Suprapubic skin (tissue), 4 donors: ENCODE measurements around the gene SLC17A2. TPM values are rescaled to one million over a fixed set of nuclear protein-coding genes. Genes with fewer than 3 reads are reported as not detected.
A peak's percentile ranks its signal among the peaks of the same experiment; 100 is the strongest.

ENCODE experiments used
- DNase-seq, 2 donors: peaks; one replicate each; pipeline ENCODE4 v3.0.0-alpha.2; 2019; ENCODE audit warnings: low spot score in 2 of 2
- H3K27ac ChIP-seq: fragments of 200-600 bp; sonication (generic); one replicate; pipeline ENCODE4 v1.5.1; 2019
- H3K27me3 ChIP-seq: fragments of 200-600 bp; sonication (generic); one replicate; pipeline ENCODE4 v1.5.1; 2019
- H3K36me3 ChIP-seq: fragments of 200-600 bp; sonication (generic); one replicate; pipeline ENCODE4 v1.5.1; 2019
- H3K4me1 ChIP-seq: fragments of 200-600 bp; sonication (generic); one replicate; pipeline ENCODE4 v1.5.1; 2019
- H3K4me3 ChIP-seq: fragments of 200-600 bp; sonication (generic); one replicate; pipeline ENCODE4 v1.5.1; 2019; ENCODE audit warnings: mild to moderate bottlenecking
- H3K9me3 ChIP-seq: fragments of 200-600 bp; sonication (generic); one replicate; pipeline ENCODE4 v1.5.1; 2019
- EP300 ChIP-seq: sonication (generic); formaldehyde crosslinking; IDR thresholded peaks from one replicate; pipeline ENCODE4 v1.6.1; 2017; ENCODE audit warnings: antibody characterized with exemption
- POLR2A ChIP-seq, 2 donors: fragments of 450-650 bp; IDR thresholded peaks; one replicate each; pipeline ENCODE4 v1.6.1; 2017; ENCODE audit warnings: antibody characterized with exemption in 2 of 2, mild to moderate bottlenecking in 2 of 2, moderate library complexity in 2 of 2
- POLR2AphosphoS5 ChIP-seq, 3 donors: sonication (generic); formaldehyde crosslinking; IDR thresholded peaks; one replicate each; pipeline ENCODE4 v1.6.1; 2017; ENCODE audit warnings: antibody characterized with exemption in 3 of 3
- WGBS: methylation state at CpG from one replicate; pipeline ENCODE4 v1.1.5; 2018; 5-methylcytosine and 5-hydroxymethylcytosine counted together
- total RNA-seq, 4 donors: library from RNA; depleted of rRNA; stranded (reverse); fragments of >200 nt; gene quantifications; one replicate each; pipeline ENCODE4 v1.1.0, GENCODE V29; 2016
- TF ChIP-seq, protein P1 (sequence below), 2 donors: fragments of 200-600 bp in 1 of 2; fragments of 450-650 bp in 1 of 2; sonication (generic) in 1 of 2; IDR thresholded peaks; one replicate each; pipeline ENCODE4 v1.5.1; 2016 to 2019; ENCODE audit warnings: antibody characterized with exemption in 2 of 2, mild to moderate bottlenecking in 1 of 2, moderate library complexity in 1 of 2

Gene SLC17A2
- total RNA-seq, 4 donors from 2014 or later = not detected

DNA sequence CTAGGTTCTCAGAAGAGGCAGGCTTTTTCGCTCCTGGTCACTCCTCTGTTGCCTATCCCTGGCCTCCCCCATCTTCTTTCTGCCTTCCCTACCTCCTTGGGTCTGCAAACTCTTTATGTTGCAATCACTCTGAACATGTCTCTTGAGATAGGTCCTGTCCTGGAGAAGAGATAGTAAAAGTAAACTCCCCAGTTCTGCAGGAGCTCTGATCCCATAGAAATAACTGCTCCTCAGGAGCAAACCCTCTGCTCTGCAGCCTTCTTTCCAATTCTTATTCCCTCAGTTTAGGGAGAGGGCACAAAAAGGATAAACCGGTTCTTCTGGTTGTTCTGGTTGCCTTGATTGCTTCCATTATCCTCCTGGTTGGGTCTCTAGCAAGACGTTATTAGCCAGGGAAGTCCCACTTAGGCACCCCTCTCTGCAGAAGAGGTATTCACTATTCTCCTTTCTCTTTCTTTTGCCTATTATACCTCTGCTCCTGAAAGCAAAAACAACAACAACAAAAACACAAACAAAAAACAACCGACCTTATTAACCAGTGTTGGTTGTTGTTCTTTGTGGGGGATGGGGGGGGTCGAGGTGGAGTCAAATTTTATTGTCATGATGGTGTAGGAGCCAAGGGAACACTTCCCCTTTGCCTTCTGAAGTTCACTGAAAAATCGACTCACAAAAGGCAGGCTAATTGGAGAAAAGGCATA lies 33.1 kb upstream of the SLC17A2 start:
- DNase-seq = no peak
- peak overlapping the region; percentile 54 for H3K4me3 ChIP-seq
- no peaks in the 10 kb centered on the region for H3K9me3 ChIP-seq
- peak overlapping the region; percentile 93 for H3K27ac ChIP-seq
- no peaks in the 10 kb centered on the region for H3K27me3 ChIP-seq
- TF ChIP-seq POLR2AphosphoS5 (IDR thresholded peaks at IDR 0.05) (no peak), POLR2A (IDR thresholded peaks at IDR 0.05) (no peak)
- H3K36me3 ChIP-seq = peaks cover 24% of the 10 kb centered on the region
- H3K4me1 ChIP-seq = peaks cover 67% of the 10 kb centered on the region
- WGBS = 4% methylated on average over 6 of the region's 6 CpGs

DNA sequence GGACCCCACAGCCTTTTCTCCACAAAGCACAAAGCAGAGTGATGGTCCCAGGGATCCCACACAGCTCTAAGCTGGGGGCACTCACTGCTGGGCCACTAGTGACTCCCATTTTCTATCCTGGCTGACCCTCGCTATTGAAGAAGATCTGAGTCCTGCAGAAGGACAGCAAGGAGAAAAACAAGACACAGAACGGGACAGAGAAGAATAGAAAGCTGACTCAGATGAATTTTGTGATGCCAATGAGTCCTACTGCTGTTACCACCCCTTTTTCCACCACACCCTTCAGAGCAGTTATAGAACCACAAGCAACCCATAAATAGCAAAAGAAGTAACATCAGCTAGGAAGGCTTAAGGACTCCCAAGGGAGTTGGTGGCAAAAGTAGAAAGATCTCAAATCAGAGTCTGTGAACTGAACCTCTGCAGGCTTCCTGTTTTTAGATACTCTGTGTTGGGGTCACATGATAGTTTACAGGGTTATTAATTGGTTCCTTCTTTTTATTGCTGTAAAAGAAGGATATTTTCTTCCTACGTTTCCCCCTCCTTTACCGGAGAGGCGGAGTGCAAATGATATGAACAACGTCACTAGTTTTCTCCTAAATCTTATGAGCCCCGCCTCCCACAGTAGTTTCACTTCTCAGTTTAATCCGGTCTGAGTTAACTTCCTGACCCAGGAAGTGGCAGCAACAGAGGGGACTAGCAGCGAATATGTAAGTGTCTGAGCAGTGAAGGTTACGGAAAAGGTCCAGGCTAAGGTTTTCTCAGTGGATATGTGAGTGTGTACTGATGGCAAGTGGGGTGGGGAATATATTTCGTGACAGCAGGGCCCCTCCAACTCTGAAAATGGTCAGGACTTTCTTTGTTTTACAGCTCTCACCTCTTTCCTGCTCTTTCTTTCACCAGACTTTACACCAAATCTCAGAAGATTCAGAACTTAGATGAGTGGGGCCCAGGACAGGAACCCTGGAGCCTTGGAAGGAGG lies 31.9 kb upstream of the SLC17A2 start, which contains the start of gene TRIM38:
TRIM38 (plus strand) TSS at position 654 of the 979 bp plus-strand sequence. CDS start 3,721 bp downstream, outside the sequence.
- Histone ChIP-seq H3K4me1 (peaks cover 56% of the 10 kb centered on the region), H3K9me3 (no peaks in the 10 kb centered on the region), H3K27me3 (no peaks in the 10 kb centered on the region), H3K4me3 (peak within 1 kb of the TSS; percentile 54), H3K36me3 (peaks cover 15% of the 10 kb centered on the region), H3K27ac (peak within 1 kb of the TSS; percentile 93)
- WGBS = under 1% methylated on average over 11 of the region's 11 CpGs
- TF ChIP-seq POLR2A (IDR thresholded peaks at IDR 0.05) = peak; percentile 47 to 85
- TF ChIP-seq, protein P1, sequence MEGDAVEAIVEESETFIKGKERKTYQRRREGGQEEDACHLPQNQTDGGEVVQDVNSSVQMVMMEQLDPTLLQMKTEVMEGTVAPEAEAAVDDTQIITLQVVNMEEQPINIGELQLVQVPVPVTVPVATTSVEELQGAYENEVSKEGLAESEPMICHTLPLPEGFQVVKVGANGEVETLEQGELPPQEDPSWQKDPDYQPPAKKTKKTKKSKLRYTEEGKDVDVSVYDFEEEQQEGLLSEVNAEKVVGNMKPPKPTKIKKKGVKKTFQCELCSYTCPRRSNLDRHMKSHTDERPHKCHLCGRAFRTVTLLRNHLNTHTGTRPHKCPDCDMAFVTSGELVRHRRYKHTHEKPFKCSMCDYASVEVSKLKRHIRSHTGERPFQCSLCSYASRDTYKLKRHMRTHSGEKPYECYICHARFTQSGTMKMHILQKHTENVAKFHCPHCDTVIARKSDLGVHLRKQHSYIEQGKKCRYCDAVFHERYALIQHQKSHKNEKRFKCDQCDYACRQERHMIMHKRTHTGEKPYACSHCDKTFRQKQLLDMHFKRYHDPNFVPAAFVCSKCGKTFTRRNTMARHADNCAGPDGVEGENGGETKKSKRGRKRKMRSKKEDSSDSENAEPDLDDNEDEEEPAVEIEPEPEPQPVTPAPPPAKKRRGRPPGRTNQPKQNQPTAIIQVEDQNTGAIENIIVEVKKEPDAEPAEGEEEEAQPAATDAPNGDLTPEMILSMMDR (IDR thresholded peaks at IDR 0.05) = no peak
- no peak for TF ChIP-seq EP300
- TF ChIP-seq POLR2AphosphoS5 (IDR thresholded peaks at IDR 0.05) = peak in 2 of 3 donors; percentile 22 to 81
- DNase-seq = peak; percentile 86

DNA sequence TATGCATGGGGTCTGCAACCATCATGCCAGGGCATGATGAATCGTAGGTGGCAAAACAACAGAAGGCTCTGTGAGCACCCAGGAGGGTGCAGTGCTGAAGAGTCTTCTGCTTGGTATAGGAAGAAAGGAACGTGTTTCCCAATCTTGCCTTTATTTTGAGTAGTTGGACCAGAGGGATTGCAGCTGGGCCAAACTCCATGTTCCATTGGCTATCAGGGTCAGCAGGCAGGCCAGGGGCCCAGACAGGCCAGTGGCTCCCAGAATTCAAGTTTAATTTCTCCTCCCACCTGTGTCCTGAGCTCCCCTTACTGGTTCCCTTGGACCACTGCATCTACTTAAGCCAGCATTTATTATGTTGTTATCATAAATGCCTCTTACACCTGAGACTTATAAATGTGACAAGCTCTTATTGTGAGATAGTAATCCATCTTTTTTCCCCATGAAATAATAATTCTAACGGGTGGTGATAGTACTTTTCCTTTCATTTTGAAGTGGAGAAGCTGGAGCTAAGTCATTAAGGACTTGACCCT lies 31.2 kb upstream of the SLC17A2 start:
- Histone ChIP-seq H3K27me3 (no peaks in the 10 kb centered on the region), H3K4me3 (peak overlapping the region; percentile 54), H3K27ac (peak overlapping the region; percentile 93), H3K36me3 (peaks cover 10% of the 10 kb centered on the region), H3K9me3 (no peaks in the 10 kb centered on the region), H3K4me1 (peaks cover 51% of the 10 kb centered on the region)
- WGBS = 67% methylated on average over 3 of the region's 3 CpGs
- DNase-seq = no peak
- TF ChIP-seq POLR2AphosphoS5 (IDR thresholded peaks at IDR 0.05) (no peak), EP300 (no peak), POLR2A (IDR thresholded peaks at IDR 0.05) (no peak)
- TF ChIP-seq, protein P1 (IDR thresholded peaks at IDR 0.05) = no peak

DNA sequence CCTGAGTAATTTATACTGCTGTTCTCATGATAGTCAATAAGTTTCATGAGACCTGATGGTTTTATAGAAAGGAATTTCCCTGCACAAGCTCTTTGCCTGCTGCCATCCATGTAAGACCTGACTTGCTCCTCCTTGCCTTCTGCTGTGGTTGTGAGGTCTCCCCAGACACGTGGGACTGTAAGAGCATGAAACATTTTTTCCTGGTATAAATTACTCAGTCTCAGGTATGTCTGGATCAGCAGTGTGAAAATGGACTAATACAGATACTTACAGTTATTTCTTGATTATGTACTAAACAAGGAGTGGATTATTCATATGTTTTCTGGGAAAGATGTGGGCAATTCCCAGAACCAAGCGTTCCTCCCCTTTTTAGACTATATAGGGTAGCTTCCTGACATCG lies 30.2 kb upstream of the SLC17A2 start:
- H3K36me3 ChIP-seq = peaks cover 6% of the 10 kb centered on the region
- no peak for TF ChIP-seq POLR2A (IDR thresholded peaks at IDR 0.05)
- DNase-seq = no peak
- no peaks in the 10 kb centered on the region for H3K9me3 ChIP-seq
- no peak overlapping the region for H3K27ac ChIP-seq
- 86% methylated on average over 3 of the region's 3 CpGs for WGBS
- peaks cover 41% of the 10 kb centered on the region for H3K4me1 ChIP-seq
- H3K27me3 ChIP-seq = no peaks in the 10 kb centered on the region
- no peak overlapping the region for H3K4me3 ChIP-seq

DNA sequence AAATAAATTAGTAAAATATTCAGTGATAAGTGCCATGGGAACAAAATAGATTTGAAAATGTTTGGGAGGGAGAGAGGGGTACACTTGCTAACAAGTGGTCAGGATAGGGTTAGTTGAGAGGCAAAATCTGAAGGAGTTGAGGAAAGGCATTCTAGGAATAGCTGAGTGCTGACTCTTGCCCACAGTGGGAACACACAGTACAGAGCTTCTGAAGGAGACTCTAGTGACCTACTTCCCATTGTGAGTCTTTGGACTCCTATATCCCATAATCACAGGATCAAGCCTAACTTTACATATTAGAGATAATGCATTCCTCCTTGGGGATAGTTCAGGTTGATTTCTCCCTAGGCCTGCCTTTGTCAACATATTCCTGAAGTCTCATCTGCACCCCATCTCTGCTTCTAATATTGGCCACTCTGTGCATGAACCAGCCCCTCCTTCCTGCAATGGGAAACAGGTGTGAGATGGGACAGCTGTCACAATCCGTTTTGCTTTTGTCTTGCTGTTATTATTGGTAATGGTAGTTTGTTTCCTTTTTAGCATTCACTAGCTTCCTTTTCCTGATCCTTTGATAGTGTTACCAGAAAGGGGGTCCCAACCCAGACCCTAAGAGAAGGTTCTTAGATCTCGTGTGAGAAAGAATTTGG lies 29.5 kb upstream of the SLC17A2 start:
- whole genome bisulfite sequencing = 59% methylated on average over 2 of the region's 2 CpGs
- peaks cover 34% of the 10 kb centered on the region for H3K4me1 ChIP-seq
- H3K9me3 ChIP-seq = no peaks in the 10 kb centered on the region
- peaks cover 2% of the 10 kb centered on the region for H3K36me3 ChIP-seq
- H3K27ac ChIP-seq = no peak overlapping the region
- no peak for TF ChIP-seq EP300
- no peak for TF ChIP-seq POLR2A (IDR thresholded peaks at IDR 0.05)
- TF ChIP-seq, protein P1 (IDR thresholded peaks at IDR 0.05) = no peak
- TF ChIP-seq POLR2AphosphoS5 (IDR thresholded peaks at IDR 0.05) = no peak
- H3K27me3 ChIP-seq = no peaks in the 10 kb centered on the region
- no peak for DNase-seq
- no peak overlapping the region for H3K4me3 ChIP-seq
